ENCODE data around the gene IL16.

Gene IL16

GRCh38 chr15:81223346-81223971, 26.8 kb downstream of the IL16 start:
- in situ Hi-C loops (cut with HindIII; ENCODE audit: low sequenced_read_pairs) = no loop called here

DNA sequence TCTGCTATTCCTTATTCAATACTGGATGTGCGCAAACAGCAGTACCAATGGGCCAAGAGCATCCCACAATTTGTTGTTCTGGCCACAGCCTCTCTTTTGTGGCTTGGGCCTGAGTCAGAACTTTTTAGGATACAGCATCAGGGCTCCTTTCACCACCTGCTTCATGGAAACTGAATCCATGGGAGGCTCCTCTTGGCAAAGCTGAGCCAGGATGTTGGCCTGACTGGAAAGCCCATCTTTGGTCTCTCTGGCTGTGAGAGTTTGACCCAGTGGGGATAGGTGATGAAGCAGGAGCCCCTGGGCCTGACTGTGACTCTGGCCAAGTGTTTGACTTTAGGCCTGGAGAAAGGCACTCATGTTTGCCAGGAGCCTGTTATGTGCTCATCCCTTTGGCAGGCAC, 27.6 kb downstream of the IL16 start:
- DNase-seq (ENCODE audit: low read depth) = no peak
- in situ Hi-C loops (cut with HindIII; ENCODE audit: low sequenced_read_pairs) = no loop called here
- no peak for TF ChIP-seq CTCF (IDR thresholded peaks at IDR 0.05; ENCODE audit: low read depth, low read length, missing control alignments)
- H3K4me3 ChIP-seq (ENCODE audit: low read depth, low read length) = no peak overlapping the region

More at GRCh38 chr15:81223346-81223971, 26.8 kb downstream of the IL16 start:
- TF ChIP-seq CTCF (IDR thresholded peaks at IDR 0.05; ENCODE audit: low read depth, low read length, missing control alignments) = no peak
- DNase-seq (ENCODE audit: low read depth) = no peak
- H3K4me3 ChIP-seq (ENCODE audit: low read depth, low read length) = no peak overlapping the region

- no peak for TF ChIP-seq CTCF (IDR thresholded peaks at IDR 0.05; ENCODE audit: low read depth, low read length, missing control alignments)
- H3K4me3 ChIP-seq (ENCODE audit: low read depth, low read length) = no peak overlapping the region
- in situ Hi-C loops (cut with HindIII; ENCODE audit: low sequenced_read_pairs) = no loop called here
- no peak for DNase-seq (ENCODE audit: low read depth)
These were observed 28.5 kb downstream of the IL16 start for GRCh38 chr15:81225161-81225671.

- no peak overlapping the region for H3K4me3 ChIP-seq (ENCODE audit: low read depth, low read length)
- DNase-seq (ENCODE audit: low read depth) = no peak
- in situ Hi-C loops (cut with HindIII; ENCODE audit: low sequenced_read_pairs) = no loop called here
- TF ChIP-seq CTCF (IDR thresholded peaks at IDR 0.05; ENCODE audit: low read depth, low read length, missing control alignments) = no peak
These were observed 31.0 kb downstream of the IL16 start for GRCh38 chr15:81227716-81228115.

GRCh38 chr15:81229586-81229985, 32.9 kb downstream of the IL16 start:
- no peak for DNase-seq (ENCODE audit: low read depth)
- H3K4me3 ChIP-seq (ENCODE audit: low read depth, low read length) = no peak overlapping the region
- in situ Hi-C loops (cut with HindIII; ENCODE audit: low sequenced_read_pairs) = no loop called here
- no peak for TF ChIP-seq CTCF (IDR thresholded peaks at IDR 0.05; ENCODE audit: low read depth, low read length, missing control alignments)

DNA sequence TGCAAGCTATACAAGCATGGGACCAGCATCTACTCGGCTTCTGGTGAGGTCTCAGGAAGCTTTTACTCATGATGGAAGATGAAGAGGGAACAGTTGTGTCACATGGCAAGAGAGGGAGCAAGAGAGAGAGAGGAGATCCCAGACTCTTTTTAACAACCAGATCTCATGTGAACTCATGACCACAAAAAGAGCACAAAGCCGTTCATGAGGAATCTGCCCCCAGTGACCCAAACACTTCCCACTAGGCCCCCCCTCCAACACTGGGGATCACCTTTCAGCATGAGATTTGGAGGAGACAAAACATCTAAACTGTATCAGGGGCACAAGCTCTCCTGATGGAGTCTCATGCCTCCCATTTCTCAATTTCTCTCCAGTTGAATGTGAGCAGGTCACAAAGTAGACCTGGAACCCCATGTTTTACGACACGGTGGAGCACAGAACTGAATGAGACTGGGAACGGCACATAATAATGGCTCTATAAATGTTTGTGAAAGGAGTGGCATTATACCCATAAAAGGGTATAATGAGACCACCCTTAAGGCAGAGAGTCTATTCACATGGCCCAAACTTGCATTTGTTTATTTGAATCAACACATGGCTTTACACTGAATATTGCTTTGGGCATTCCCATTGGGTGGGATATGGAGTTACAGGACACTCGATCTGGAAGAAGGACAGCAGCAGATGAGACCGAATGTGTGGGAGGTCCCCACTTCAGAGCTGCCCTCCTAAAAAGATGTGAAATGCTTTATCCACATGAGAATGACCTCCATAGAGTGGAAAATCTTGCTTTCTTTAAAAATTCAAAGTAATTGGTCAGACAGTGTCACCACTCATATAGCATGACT, 38.8 kb downstream of the IL16 start:
- in situ Hi-C loops (cut with HindIII; ENCODE audit: low sequenced_read_pairs) = no loop called here
- no peak for DNase-seq (ENCODE audit: low read depth)
- H3K4me3 ChIP-seq (ENCODE audit: low read depth, low read length) = no peak overlapping the region
- TF ChIP-seq CTCF (IDR thresholded peaks at IDR 0.05; ENCODE audit: low read depth, low read length, missing control alignments) = no peak

All from astrocyte of the cerebellum (primary cell).